ENCODE data around the gene CHRDL1.

Gene CHRDL1

GRCh38 chrX:110759785-110760184 lies 35.8 kb downstream of the CHRDL1 start:
- DNase-seq = no peak
- H3K27ac Mint-ChIP-seq = no peak overlapping the region
- H3K9me3 Mint-ChIP-seq = no peaks in the 10 kb centered on the region

GRCh38 chrX:110758781-110759422 lies 36.7 kb downstream of the CHRDL1 start:
- Mint-ChIP-seq H3K4me3 (no peak overlapping the region), H3K9me3 (no peaks in the 10 kb centered on the region), H3K27ac (no peak overlapping the region), H3K36me3 (ENCODE audit: insufficient read depth) (no peaks in the 10 kb centered on the region), H3K4me1 (ENCODE audit: low read depth in 2 of 2) (no peaks in the 10 kb centered on the region), H3K27me3 (no peaks in the 10 kb centered on the region)
- DNase-seq = no peak
- ATAC-seq (replicated peaks) = no peak

More at GRCh38 chrX:110759785-110760184, 35.8 kb downstream of the CHRDL1 start:
- Mint-ChIP-seq H3K4me1 (ENCODE audit: low read depth in 2 of 2) (no peaks in the 10 kb centered on the region), H3K4me3 (no peak overlapping the region), H3K27me3 (no peaks in the 10 kb centered on the region), H3K36me3 (ENCODE audit: insufficient read depth) (no peaks in the 10 kb centered on the region)
- ATAC-seq (replicated peaks) = no peak

GRCh38 chrX:110755611-110756010 lies 40.0 kb downstream of the CHRDL1 start:
- DNase-seq (no peak), ATAC-seq (replicated peaks) (no peak)
- H3K27me3 Mint-ChIP-seq = no peaks in the 10 kb centered on the region
- H3K4me1 Mint-ChIP-seq (ENCODE audit: low read depth in 2 of 2) = no peaks in the 10 kb centered on the region
- no peaks in the 10 kb centered on the region for H3K36me3 Mint-ChIP-seq (ENCODE audit: insufficient read depth)
- no peak overlapping the region for H3K4me3 Mint-ChIP-seq
- H3K27ac Mint-ChIP-seq = no peak overlapping the region
- no peaks in the 10 kb centered on the region for H3K9me3 Mint-ChIP-seq

- Mint-ChIP-seq H3K4me1 (ENCODE audit: low read depth in 2 of 2) (no peaks in the 10 kb centered on the region), H3K36me3 (ENCODE audit: insufficient read depth) (no peaks in the 10 kb centered on the region), H3K4me3 (no peak overlapping the region), H3K9me3 (no peaks in the 10 kb centered on the region), H3K27ac (no peak overlapping the region), H3K27me3 (no peaks in the 10 kb centered on the region)
- DNase-seq (no peak), ATAC-seq (replicated peaks) (no peak)
Observed at GRCh38 chrX:110755061-110755460, 40.6 kb downstream of the CHRDL1 start.

- Mint-ChIP-seq H3K4me1 (ENCODE audit: low read depth in 2 of 2) (no peaks in the 10 kb centered on the region), H3K27ac (no peak overlapping the region), H3K27me3 (no peaks in the 10 kb centered on the region), H3K9me3 (no peaks in the 10 kb centered on the region), H3K4me3 (no peak overlapping the region), H3K36me3 (ENCODE audit: insufficient read depth) (no peaks in the 10 kb centered on the region)
- DNase-seq (no peak), ATAC-seq (replicated peaks) (no peak)
Observed at GRCh38 chrX:110750526-110751189, 45.0 kb downstream of the CHRDL1 start.

GRCh38 chrX:110748256-110748806 lies 47.3 kb downstream of the CHRDL1 start:
- Mint-ChIP-seq H3K27me3 (no peaks in the 10 kb centered on the region), H3K36me3 (ENCODE audit: insufficient read depth) (no peaks in the 10 kb centered on the region), H3K4me3 (no peak overlapping the region), H3K27ac (no peak overlapping the region), H3K4me1 (ENCODE audit: low read depth in 2 of 2) (no peaks in the 10 kb centered on the region), H3K9me3 (no peaks in the 10 kb centered on the region)
- DNase-seq (no peak), ATAC-seq (replicated peaks) (no peak)

GRCh38 chrX:110746014-110746413 lies 49.6 kb downstream of the CHRDL1 start:
- H3K27ac Mint-ChIP-seq = no peak overlapping the region

GRCh38 chrX:110745288-110745687 lies 50.3 kb downstream of the CHRDL1 start:
- DNase-seq (no peak), ATAC-seq (replicated peaks) (no peak)
- Mint-ChIP-seq H3K4me3 (no peak overlapping the region), H3K27ac (no peak overlapping the region), H3K9me3 (no peaks in the 10 kb centered on the region), H3K27me3 (no peaks in the 10 kb centered on the region), H3K4me1 (ENCODE audit: low read depth in 2 of 2) (no peaks in the 10 kb centered on the region), H3K36me3 (ENCODE audit: insufficient read depth) (no peaks in the 10 kb centered on the region)

More at GRCh38 chrX:110746014-110746413, 49.6 kb downstream of the CHRDL1 start:
- no peaks in the 10 kb centered on the region for H3K9me3 Mint-ChIP-seq
- DNase-seq (no peak), ATAC-seq (replicated peaks) (no peak)
- H3K4me1 Mint-ChIP-seq (ENCODE audit: low read depth in 2 of 2) = no peaks in the 10 kb centered on the region
- H3K36me3 Mint-ChIP-seq (ENCODE audit: insufficient read depth) = no peaks in the 10 kb centered on the region
- H3K4me3 Mint-ChIP-seq = no peak overlapping the region
- no peaks in the 10 kb centered on the region for H3K27me3 Mint-ChIP-seq

- H3K27ac Mint-ChIP-seq = no peak overlapping the region
- H3K4me3 Mint-ChIP-seq = no peak overlapping the region
- ATAC-seq (replicated peaks) (no peak), DNase-seq (no peak)
- H3K36me3 Mint-ChIP-seq (ENCODE audit: insufficient read depth) = no peaks in the 10 kb centered on the region
- H3K9me3 Mint-ChIP-seq = peaks cover 0 to 6% of the 10 kb centered on the region in 2 donors
- no peaks in the 10 kb centered on the region for H3K27me3 Mint-ChIP-seq
- no peaks in the 10 kb centered on the region for H3K4me1 Mint-ChIP-seq (ENCODE audit: low read depth in 2 of 2)
Observed at GRCh38 chrX:110743679-110744340, 51.8 kb downstream of the CHRDL1 start.

- Mint-ChIP-seq H3K4me3 (no peak overlapping the region), H3K27me3 (no peaks in the 10 kb centered on the region), H3K27ac (no peak overlapping the region), H3K36me3 (ENCODE audit: insufficient read depth) (no peaks in the 10 kb centered on the region), H3K4me1 (ENCODE audit: low read depth in 2 of 2) (no peaks in the 10 kb centered on the region), H3K9me3 (peaks cover 0 to 6% of the 10 kb centered on the region in 2 donors)
- no peak for DNase-seq
- ATAC-seq (replicated peaks) = no peak
Observed at GRCh38 chrX:110741213-110741796, 54.3 kb downstream of the CHRDL1 start.

- no peak for DNase-seq
Observed at GRCh38 chrX:110734894-110735541, 60.6 kb downstream of the CHRDL1 start.

GRCh38 chrX:110734271-110734670 lies 61.3 kb downstream of the CHRDL1 start:
- DNase-seq (no peak), ATAC-seq (replicated peaks) (no peak)
- H3K36me3 Mint-ChIP-seq (ENCODE audit: insufficient read depth) = no peaks in the 10 kb centered on the region
- no peak overlapping the region for H3K4me3 Mint-ChIP-seq
- no peak overlapping the region for H3K27ac Mint-ChIP-seq
- no peaks in the 10 kb centered on the region for H3K9me3 Mint-ChIP-seq
- no peaks in the 10 kb centered on the region for H3K4me1 Mint-ChIP-seq (ENCODE audit: low read depth in 2 of 2)
- no peaks in the 10 kb centered on the region for H3K27me3 Mint-ChIP-seq

More at GRCh38 chrX:110734894-110735541, 60.6 kb downstream of the CHRDL1 start:
- no peaks in the 10 kb centered on the region for H3K27me3 Mint-ChIP-seq
- no peaks in the 10 kb centered on the region for H3K4me1 Mint-ChIP-seq (ENCODE audit: low read depth in 2 of 2)
- no peaks in the 10 kb centered on the region for H3K36me3 Mint-ChIP-seq (ENCODE audit: insufficient read depth)
- no peak overlapping the region for H3K4me3 Mint-ChIP-seq
- H3K9me3 Mint-ChIP-seq = peaks cover 0 to 6% of the 10 kb centered on the region in 2 donors
- no peak for ATAC-seq (replicated peaks)
- no peak overlapping the region for H3K27ac Mint-ChIP-seq

- Mint-ChIP-seq H3K4me1 (ENCODE audit: low read depth in 2 of 2) (no peaks in the 10 kb centered on the region), H3K4me3 (no peak overlapping the region), H3K27ac (no peak overlapping the region), H3K9me3 (no peaks in the 10 kb centered on the region), H3K36me3 (ENCODE audit: insufficient read depth) (no peaks in the 10 kb centered on the region), H3K27me3 (no peaks in the 10 kb centered on the region)
- no peak for ATAC-seq (replicated peaks)
- no peak for DNase-seq
Observed at GRCh38 chrX:110733166-110733565, 62.5 kb downstream of the CHRDL1 start.

All from effector memory CD8-positive, alpha-beta T cell (primary cell).